Measurements from ENCODE around the gene SSBP4.

SSBP4 gene

GRCh38 chr19:18423258-18424020 lies 4.2 kb downstream of the SSBP4 start:
- TF ChIP-seq, protein P1, sequence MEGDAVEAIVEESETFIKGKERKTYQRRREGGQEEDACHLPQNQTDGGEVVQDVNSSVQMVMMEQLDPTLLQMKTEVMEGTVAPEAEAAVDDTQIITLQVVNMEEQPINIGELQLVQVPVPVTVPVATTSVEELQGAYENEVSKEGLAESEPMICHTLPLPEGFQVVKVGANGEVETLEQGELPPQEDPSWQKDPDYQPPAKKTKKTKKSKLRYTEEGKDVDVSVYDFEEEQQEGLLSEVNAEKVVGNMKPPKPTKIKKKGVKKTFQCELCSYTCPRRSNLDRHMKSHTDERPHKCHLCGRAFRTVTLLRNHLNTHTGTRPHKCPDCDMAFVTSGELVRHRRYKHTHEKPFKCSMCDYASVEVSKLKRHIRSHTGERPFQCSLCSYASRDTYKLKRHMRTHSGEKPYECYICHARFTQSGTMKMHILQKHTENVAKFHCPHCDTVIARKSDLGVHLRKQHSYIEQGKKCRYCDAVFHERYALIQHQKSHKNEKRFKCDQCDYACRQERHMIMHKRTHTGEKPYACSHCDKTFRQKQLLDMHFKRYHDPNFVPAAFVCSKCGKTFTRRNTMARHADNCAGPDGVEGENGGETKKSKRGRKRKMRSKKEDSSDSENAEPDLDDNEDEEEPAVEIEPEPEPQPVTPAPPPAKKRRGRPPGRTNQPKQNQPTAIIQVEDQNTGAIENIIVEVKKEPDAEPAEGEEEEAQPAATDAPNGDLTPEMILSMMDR (IDR thresholded peaks at IDR 0.05; ENCODE audit: low read depth, low read length), result no peak
- no peak overlapping the region for H3K4me3 ChIP-seq (ENCODE audit: low read depth, low read length)

DNA sequence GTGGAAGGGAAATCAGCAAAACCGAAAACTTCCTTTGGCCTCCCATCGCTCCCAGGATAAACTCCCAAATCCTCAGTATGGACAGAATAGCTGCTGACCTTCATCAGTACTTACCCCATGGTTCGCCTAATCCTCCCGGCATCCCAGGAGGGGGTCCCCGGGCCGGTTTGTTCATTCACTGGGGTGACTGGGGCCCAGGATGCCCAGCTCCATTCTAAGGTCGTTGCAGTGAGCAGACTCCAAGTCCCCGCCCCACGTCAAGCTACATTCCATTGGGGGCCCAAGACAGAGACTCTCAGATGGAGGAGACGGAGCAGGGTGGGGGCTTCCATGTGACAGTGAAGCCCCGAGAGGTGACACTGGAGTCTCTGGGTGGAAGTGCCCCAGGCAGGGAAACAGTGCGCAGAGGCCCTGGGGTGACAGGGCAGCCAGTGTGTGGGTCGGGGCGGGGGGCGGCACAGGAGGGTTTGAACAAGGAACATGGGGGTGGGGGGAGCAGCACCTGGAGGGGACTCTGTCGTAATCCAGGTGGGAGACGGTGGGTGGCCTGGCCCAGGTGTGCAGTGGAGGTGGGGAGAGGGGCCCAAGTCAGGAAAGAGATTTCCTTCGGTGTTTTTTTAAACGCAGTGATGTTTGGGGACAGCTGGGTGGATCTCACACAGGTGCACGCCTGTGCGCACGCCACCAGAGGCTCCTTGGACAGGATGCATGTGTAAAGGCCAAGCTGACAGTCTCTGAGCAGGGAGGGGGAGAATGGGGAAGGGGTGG lies 5.1 kb downstream of the SSBP4 start:
- TF ChIP-seq, protein P1 (IDR thresholded peaks at IDR 0.05; ENCODE audit: low read depth, low read length), result no peak
- H3K4me3 ChIP-seq (ENCODE audit: low read depth, low read length), result no peak overlapping the region

DNA sequence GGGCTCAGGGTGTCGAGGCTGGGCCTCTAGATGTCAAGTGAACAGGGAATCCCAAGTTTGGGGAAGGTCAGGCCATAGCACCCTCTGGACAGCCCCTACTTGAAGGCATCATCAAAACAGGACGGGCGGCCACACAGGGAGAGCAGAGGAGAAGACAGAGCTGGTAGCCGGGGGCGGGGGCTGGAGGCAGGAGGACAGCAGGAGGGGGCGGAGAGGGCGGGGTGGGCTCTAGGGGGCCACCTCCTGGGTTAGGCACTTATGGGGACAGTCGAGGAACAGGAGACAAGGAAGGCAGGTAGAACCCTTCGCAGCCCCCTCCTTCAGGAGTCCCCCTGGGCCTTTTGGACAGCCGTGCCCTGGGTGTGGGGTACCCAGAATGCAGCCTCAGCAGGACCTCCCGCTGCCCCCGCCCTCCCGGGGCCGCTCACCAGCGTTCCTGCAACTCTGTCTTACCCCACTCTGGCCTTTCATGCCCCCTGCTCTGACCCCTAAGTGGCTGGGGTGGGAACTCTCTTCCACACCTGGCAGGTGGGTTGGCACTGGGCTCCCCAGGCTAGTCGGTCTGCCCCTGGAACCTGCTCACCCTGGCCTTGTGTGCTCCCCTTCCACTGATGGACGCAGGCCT lies 5.8 kb downstream of the SSBP4 start:
- TF ChIP-seq, protein P1 (IDR thresholded peaks at IDR 0.05; ENCODE audit: low read depth, low read length), result no peak
- H3K4me3 ChIP-seq (ENCODE audit: low read depth, low read length), result no peak overlapping the region

- no peak overlapping the region for H3K4me3 ChIP-seq (ENCODE audit: low read depth, low read length)
- TF ChIP-seq, protein P1 (IDR thresholded peaks at IDR 0.05; ENCODE audit: low read depth, low read length), result no peak
Observed at GRCh38 chr19:18425515-18426415, 6.6 kb downstream of the SSBP4 start.

- TF ChIP-seq, protein P1 (IDR thresholded peaks at IDR 0.05; ENCODE audit: low read depth, low read length), result no peak
- H3K4me3 ChIP-seq (ENCODE audit: low read depth, low read length), result no peak overlapping the region
Observed at GRCh38 chr19:18426416-18426767, 7.2 kb downstream of the SSBP4 start.

GRCh38 chr19:18427080-18427742 lies 8.0 kb downstream of the SSBP4 start:
- TF ChIP-seq, protein P1 (IDR thresholded peaks at IDR 0.05; ENCODE audit: low read depth, low read length), result no peak
- H3K4me3 ChIP-seq (ENCODE audit: low read depth, low read length), result no peak overlapping the region
